ENCODE data around the gene PTGR3. TPM values are rescaled to one million over a fixed set of nuclear protein-coding genes. Genes with fewer than 3 reads are reported as not detected.

PTGR3 gene
- total RNA-seq, 3 donors from 2014 or later (not counting 1 experiment from before 2014, with no cell fraction given): 27.4 to 29.4 (median 28.5) TPM

GRCh38 chr18:75170916-75171315 is 38.0 kb downstream of the PTGR3 start:
- H3K4me1 ChIP-seq (ENCODE audit: control insufficient read depth, insufficient read depth, low read length): no peaks in the 10 kb centered on the region
- H3K27ac ChIP-seq (ENCODE audit: low read length): no peak overlapping the region
- H3K9me3 ChIP-seq (ENCODE audit: control insufficient read depth, insufficient read depth, low read length): no peaks in the 10 kb centered on the region
- no peak for ATAC-seq
- Mint-ChIP-seq H3K27ac (no peak overlapping the region), H3K27me3 (ENCODE audit: low read depth in 2 of 2) (peaks cover 2 to 14% of the 10 kb centered on the region in 2 donors), H3K36me3 (no peaks in the 10 kb centered on the region), H3K9me3 (no peaks in the 10 kb centered on the region), H3K4me1 (peaks cover 9% of the 10 kb centered on the region in 2 donors), H3K4me3 (no peak overlapping the region)
- no peak for DNase-seq
- TF ChIP-seq, protein P1, sequence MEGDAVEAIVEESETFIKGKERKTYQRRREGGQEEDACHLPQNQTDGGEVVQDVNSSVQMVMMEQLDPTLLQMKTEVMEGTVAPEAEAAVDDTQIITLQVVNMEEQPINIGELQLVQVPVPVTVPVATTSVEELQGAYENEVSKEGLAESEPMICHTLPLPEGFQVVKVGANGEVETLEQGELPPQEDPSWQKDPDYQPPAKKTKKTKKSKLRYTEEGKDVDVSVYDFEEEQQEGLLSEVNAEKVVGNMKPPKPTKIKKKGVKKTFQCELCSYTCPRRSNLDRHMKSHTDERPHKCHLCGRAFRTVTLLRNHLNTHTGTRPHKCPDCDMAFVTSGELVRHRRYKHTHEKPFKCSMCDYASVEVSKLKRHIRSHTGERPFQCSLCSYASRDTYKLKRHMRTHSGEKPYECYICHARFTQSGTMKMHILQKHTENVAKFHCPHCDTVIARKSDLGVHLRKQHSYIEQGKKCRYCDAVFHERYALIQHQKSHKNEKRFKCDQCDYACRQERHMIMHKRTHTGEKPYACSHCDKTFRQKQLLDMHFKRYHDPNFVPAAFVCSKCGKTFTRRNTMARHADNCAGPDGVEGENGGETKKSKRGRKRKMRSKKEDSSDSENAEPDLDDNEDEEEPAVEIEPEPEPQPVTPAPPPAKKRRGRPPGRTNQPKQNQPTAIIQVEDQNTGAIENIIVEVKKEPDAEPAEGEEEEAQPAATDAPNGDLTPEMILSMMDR (IDR thresholded peaks at IDR 0.05): no peak
- H3K4me3 ChIP-seq (ENCODE audit: low read length): no peak overlapping the region
- 93% methylated on average over 11 of the region's 11 CpGs for WGBS (ENCODE audit: insufficient coverage)
- H3K36me3 ChIP-seq (ENCODE audit: control insufficient read depth, insufficient read depth, low read length): no peaks in the 10 kb centered on the region
- no peaks in the 10 kb centered on the region for H3K27me3 ChIP-seq (ENCODE audit: control insufficient read depth, insufficient read depth, low read length)
- intact Hi-C loops (cut with micrococcal nuclease): loop anchor here (10.0 kb wide), 1 partner anchor 304 kb away; no protein-coding TSS in a partner anchor

DNA sequence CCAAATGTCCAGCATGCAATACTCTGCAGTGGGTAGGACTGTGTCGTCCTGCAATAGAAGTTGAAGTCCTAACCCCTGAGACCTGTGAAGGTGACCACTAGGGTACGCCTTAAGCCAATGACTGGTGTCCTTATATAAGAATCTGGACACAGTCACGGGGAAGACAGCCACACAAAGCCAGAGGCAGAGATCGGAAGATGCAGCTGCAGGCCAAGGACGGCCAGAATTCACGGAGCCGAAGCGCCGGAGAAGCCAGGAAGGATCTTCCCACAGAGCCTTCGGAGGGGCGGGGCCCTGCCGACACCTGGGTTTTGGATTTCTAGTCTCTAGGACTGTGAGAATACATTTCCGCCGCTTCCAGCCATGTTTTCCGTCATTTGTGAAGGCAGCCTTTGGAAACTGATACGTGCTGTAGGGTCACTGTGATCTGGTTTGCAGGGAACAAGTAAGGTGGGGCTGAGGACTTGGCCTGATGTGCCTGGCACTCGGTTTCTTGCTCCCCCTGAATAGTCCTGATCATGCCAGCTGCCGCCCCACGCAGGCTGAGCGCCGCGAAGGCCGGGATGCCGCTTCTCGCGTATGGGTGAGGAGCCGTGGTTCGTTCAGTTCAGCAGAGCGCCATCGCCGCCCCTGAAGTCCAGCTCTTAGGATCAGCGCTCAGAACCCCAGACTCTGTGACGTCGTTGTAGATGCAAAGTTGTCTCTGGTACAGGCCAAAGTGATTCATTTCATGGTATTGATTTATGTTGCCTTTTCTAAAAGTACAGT is 38.7 kb downstream of the PTGR3 start:
- TF ChIP-seq, protein P1 (IDR thresholded peaks at IDR 0.05): no peak
- no peak overlapping the region for H3K27ac Mint-ChIP-seq
- Histone ChIP-seq H3K27me3 (ENCODE audit: control insufficient read depth, insufficient read depth, low read length) (no peaks in the 10 kb centered on the region), H3K36me3 (ENCODE audit: control insufficient read depth, insufficient read depth, low read length) (no peaks in the 10 kb centered on the region), H3K4me1 (ENCODE audit: control insufficient read depth, insufficient read depth, low read length) (no peaks in the 10 kb centered on the region), H3K27ac (ENCODE audit: low read length) (no peak overlapping the region), H3K9me3 (ENCODE audit: control insufficient read depth, insufficient read depth, low read length) (no peaks in the 10 kb centered on the region), H3K4me3 (ENCODE audit: low read length) (no peak overlapping the region)
- H3K9me3 Mint-ChIP-seq: no peaks in the 10 kb centered on the region
- H3K4me1 Mint-ChIP-seq: peaks cover 9% of the 10 kb centered on the region in 2 donors
- no peak overlapping the region for H3K4me3 Mint-ChIP-seq
- DNase-seq (no peak), ATAC-seq (no peak)
- H3K27me3 Mint-ChIP-seq (ENCODE audit: low read depth in 2 of 2): peaks cover 2 to 15% of the 10 kb centered on the region in 2 donors
- 95% methylated on average over 34 of the region's 34 CpGs for WGBS (ENCODE audit: insufficient coverage)
- H3K36me3 Mint-ChIP-seq: no peaks in the 10 kb centered on the region
- intact Hi-C loops (cut with micrococcal nuclease): loop anchor here (10.0 kb wide), 1 partner anchor 305 kb away; no protein-coding TSS in a partner anchor

GRCh38 chr18:75169411-75169810 is 39.5 kb downstream of the PTGR3 start:
- 79% methylated on average over 9 of the region's 9 CpGs for WGBS (ENCODE audit: insufficient coverage)
- H3K4me3 Mint-ChIP-seq: no peak overlapping the region
- H3K36me3 ChIP-seq (ENCODE audit: control insufficient read depth, insufficient read depth, low read length): no peaks in the 10 kb centered on the region
- H3K4me3 ChIP-seq (ENCODE audit: low read length): no peak overlapping the region
- ATAC-seq (no peak), DNase-seq (no peak)
- TF ChIP-seq, protein P1 (IDR thresholded peaks at IDR 0.05): no peak
- no peaks in the 10 kb centered on the region for H3K4me1 ChIP-seq (ENCODE audit: control insufficient read depth, insufficient read depth, low read length)
- H3K27me3 ChIP-seq (ENCODE audit: control insufficient read depth, insufficient read depth, low read length): no peaks in the 10 kb centered on the region
- H3K27ac ChIP-seq (ENCODE audit: low read length): no peak overlapping the region
- intact Hi-C loops (cut with micrococcal nuclease): loop anchor here (10.0 kb wide), 1 partner anchor 195 kb away; no protein-coding TSS in a partner anchor
- no peaks in the 10 kb centered on the region for H3K9me3 Mint-ChIP-seq
- no peaks in the 10 kb centered on the region for H3K9me3 ChIP-seq (ENCODE audit: control insufficient read depth, insufficient read depth, low read length)
- no peaks in the 10 kb centered on the region for H3K36me3 Mint-ChIP-seq
- H3K27ac Mint-ChIP-seq: no peak overlapping the region
- H3K4me1 Mint-ChIP-seq: peaks cover 9% of the 10 kb centered on the region in 2 donors
- H3K27me3 Mint-ChIP-seq (ENCODE audit: low read depth in 2 of 2): peaks cover 2 to 15% of the 10 kb centered on the region in 2 donors
